Measurements from ENCODE around the gene NOS1AP.

Gene NOS1AP

GRCh38 chr1:162204129-162204822 lies 134.8 kb downstream of the NOS1AP start:
- DNase-seq (ENCODE audit: low read depth) = no peak
- H3K4me3 ChIP-seq (ENCODE audit: low read depth, low read length) = no peak overlapping the region

GRCh38 chr1:162204823-162205155 lies 135.3 kb downstream of the NOS1AP start:
- no peak overlapping the region for H3K4me3 ChIP-seq (ENCODE audit: low read depth, low read length)
- no peak for DNase-seq (ENCODE audit: low read depth)

- no peak for DNase-seq (ENCODE audit: low read depth)
- H3K4me3 ChIP-seq (ENCODE audit: low read depth, low read length) = no peak overlapping the region
Observed at GRCh38 chr1:162206300-162206699, 136.8 kb downstream of the NOS1AP start.

- no peak overlapping the region for H3K4me3 ChIP-seq (ENCODE audit: low read depth, low read length)
- no peak for DNase-seq (ENCODE audit: low read depth)
Observed at GRCh38 chr1:162206749-162207635, 137.5 kb downstream of the NOS1AP start.

- no peak for DNase-seq (ENCODE audit: low read depth)
- H3K4me3 ChIP-seq (ENCODE audit: low read depth, low read length) = no peak overlapping the region
Observed at GRCh38 chr1:162207862-162208261, 138.4 kb downstream of the NOS1AP start.

GRCh38 chr1:162210196-162210595 lies 140.7 kb downstream of the NOS1AP start:
- no peak overlapping the region for H3K4me3 ChIP-seq (ENCODE audit: low read depth, low read length)
- DNase-seq (ENCODE audit: low read depth) = no peak

GRCh38 chr1:162212713-162213112 lies 143.2 kb downstream of the NOS1AP start:
- DNase-seq (ENCODE audit: low read depth) = no peak
- no peak overlapping the region for H3K4me3 ChIP-seq (ENCODE audit: low read depth, low read length)

- no peak for DNase-seq (ENCODE audit: low read depth)
- no peak overlapping the region for H3K4me3 ChIP-seq (ENCODE audit: low read depth, low read length)
Observed at GRCh38 chr1:162213281-162213912, 143.9 kb downstream of the NOS1AP start.

GRCh38 chr1:162214202-162214601 lies 144.7 kb downstream of the NOS1AP start:
- no peak for DNase-seq (ENCODE audit: low read depth)
- no peak overlapping the region for H3K4me3 ChIP-seq (ENCODE audit: low read depth, low read length)

- no peak for DNase-seq (ENCODE audit: low read depth)
- no peak overlapping the region for H3K4me3 ChIP-seq (ENCODE audit: low read depth, low read length)
Observed at GRCh38 chr1:162215902-162216301, 146.4 kb downstream of the NOS1AP start.

- no peak for DNase-seq (ENCODE audit: low read depth)
Observed at GRCh38 chr1:162216604-162217003, 147.1 kb downstream of the NOS1AP start.

GRCh38 chr1:162217706-162218105 lies 148.2 kb downstream of the NOS1AP start:
- H3K4me3 ChIP-seq (ENCODE audit: low read depth, low read length) = no peak overlapping the region
- no peak for DNase-seq (ENCODE audit: low read depth)

More at GRCh38 chr1:162216604-162217003, 147.1 kb downstream of the NOS1AP start:
- no peak overlapping the region for H3K4me3 ChIP-seq (ENCODE audit: low read depth, low read length)

GRCh38 chr1:162218546-162218945 lies 149.1 kb downstream of the NOS1AP start:
- no peak for DNase-seq (ENCODE audit: low read depth)
- H3K4me3 ChIP-seq (ENCODE audit: low read depth, low read length) = no peak overlapping the region

GRCh38 chr1:162218975-162219374 lies 149.5 kb downstream of the NOS1AP start:
- H3K4me3 ChIP-seq (ENCODE audit: low read depth, low read length) = no peak overlapping the region
- no peak for DNase-seq (ENCODE audit: low read depth)

GRCh38 chr1:162219461-162219860 lies 150.0 kb downstream of the NOS1AP start:
- H3K4me3 ChIP-seq (ENCODE audit: low read depth, low read length) = no peak overlapping the region
- DNase-seq (ENCODE audit: low read depth) = no peak

- no peak overlapping the region for H3K4me3 ChIP-seq (ENCODE audit: low read depth, low read length)
- no peak for DNase-seq (ENCODE audit: low read depth)
Observed at GRCh38 chr1:162220009-162220539, 150.6 kb downstream of the NOS1AP start.

GRCh38 chr1:162222014-162222413 lies 152.5 kb downstream of the NOS1AP start:
- DNase-seq (ENCODE audit: low read depth) = no peak
- H3K4me3 ChIP-seq (ENCODE audit: low read depth, low read length) = no peak overlapping the region

- H3K4me3 ChIP-seq (ENCODE audit: low read depth, low read length) = no peak overlapping the region
- no peak for DNase-seq (ENCODE audit: low read depth)
Observed at GRCh38 chr1:162222730-162223129, 153.2 kb downstream of the NOS1AP start.

- no peak for DNase-seq (ENCODE audit: low read depth)
- H3K4me3 ChIP-seq (ENCODE audit: low read depth, low read length) = no peak overlapping the region
Observed at GRCh38 chr1:162223488-162223887, 154.0 kb downstream of the NOS1AP start.

GRCh38 chr1:162224267-162224666 lies 154.8 kb downstream of the NOS1AP start:
- H3K4me3 ChIP-seq (ENCODE audit: low read depth, low read length) = no peak overlapping the region
- no peak for DNase-seq (ENCODE audit: low read depth)

Data from skeletal muscle cell (primary cell).